T-helper 2 cell treated with Interferon-gamma antibody and Interleukin-4, amounts not matched to agents 100 ng/mL and 5 ng/mL, for 36 hours (primary cell): ENCODE data around the gene HIVEP3. TPM values are rescaled to one million over a fixed set of nuclear protein-coding genes. Genes with fewer than 3 reads are reported as not detected.

ENCODE experiments used
- intact Hi-C: fragments of 100-400 bp; cut with micrococcal nuclease; formaldehyde crosslinking; loops from one replicate; pipeline ENCODE4 v1.15.1; 2023
- total RNA-seq: library from RNA; stranded (reverse); gene quantifications from 2 replicates; pipeline ENCODE4 v1.2.3, GENCODE V29; 2022

The HIVEP3 gene
- total RNA-seq, 1 donor from 2014 or later, result 20.3 TPM

GRCh38 chr1:41515131-41515678 lies 403.5 kb downstream of the HIVEP3 start:
- intact Hi-C loops, result no loop called here

GRCh38 chr1:41514381-41514780 lies 404.3 kb downstream of the HIVEP3 start:
- intact Hi-C loops, result no loop called here

- intact Hi-C loops, result no loop called here
Observed at GRCh38 chr1:41513383-41513735, 405.4 kb downstream of the HIVEP3 start.

GRCh38 chr1:41512701-41513382 lies 405.9 kb downstream of the HIVEP3 start:
- intact Hi-C loops, result no loop called here

GRCh38 chr1:41511239-41511540 lies 407.5 kb downstream of the HIVEP3 start:
- intact Hi-C loops, result no loop called here

GRCh38 chr1:41510531-41511238 lies 408.0 kb downstream of the HIVEP3 start:
- intact Hi-C loops, result no loop called here

- intact Hi-C loops, result no loop called here
Observed at GRCh38 chr1:41509270-41509671, 409.5 kb downstream of the HIVEP3 start.

GRCh38 chr1:41508290-41508689 lies 410.4 kb downstream of the HIVEP3 start:
- intact Hi-C loops, result no loop called here

- intact Hi-C loops, result no loop called here
Observed at GRCh38 chr1:41507836-41508235, 410.9 kb downstream of the HIVEP3 start.

- intact Hi-C loops, result no loop called here
Observed at GRCh38 chr1:41507110-41507720, 411.5 kb downstream of the HIVEP3 start.

GRCh38 chr1:41504114-41505035 lies 414.3 kb downstream of the HIVEP3 start:
- intact Hi-C loops, result no loop called here

GRCh38 chr1:41503538-41504113 lies 415.1 kb downstream of the HIVEP3 start:
- intact Hi-C loops, result no loop called here

GRCh38 chr1:41502912-41503311 lies 415.8 kb downstream of the HIVEP3 start:
- intact Hi-C loops, result no loop called here

GRCh38 chr1:41501581-41501980 lies 417.1 kb downstream of the HIVEP3 start:
- intact Hi-C loops, result no loop called here

GRCh38 chr1:41500781-41501518 lies 417.8 kb downstream of the HIVEP3 start:
- intact Hi-C loops, result no loop called here

GRCh38 chr1:41500378-41500777 lies 418.3 kb downstream of the HIVEP3 start:
- intact Hi-C loops, result no loop called here

GRCh38 chr1:41499591-41499990 lies 419.1 kb downstream of the HIVEP3 start:
- intact Hi-C loops, result loop anchor here (10.0 kb wide), 1 partner anchor 675 kb away; no protein-coding TSS in a partner anchor

- intact Hi-C loops, result loop anchor here (10.0 kb wide), 1 partner anchor 676 kb away; no protein-coding TSS in a partner anchor
Observed at GRCh38 chr1:41498804-41499203, 419.9 kb downstream of the HIVEP3 start.

- intact Hi-C loops, result loop anchor here (10.0 kb wide), 1 partner anchor 676 kb away; no protein-coding TSS in a partner anchor
Observed at GRCh38 chr1:41498391-41498790, 420.3 kb downstream of the HIVEP3 start.

- intact Hi-C loops, result loop anchor here (10.0 kb wide), 1 partner anchor 677 kb away; no protein-coding TSS in a partner anchor
Observed at GRCh38 chr1:41497461-41498030, 421.2 kb downstream of the HIVEP3 start.
